Left colon (tissue), 2 donors: Measurements from ENCODE around the gene COL4A2. TPM values are rescaled to one million over a fixed set of nuclear protein-coding genes. Genes with fewer than 3 reads are reported as not detected.
"Not testable (repeated sequence)": the region's sequence is repeated elsewhere in the genome, so short reads cannot be mapped to it uniquely, and the experiment has no call there.

Experiments
- ATAC-seq: fragments of 200-7000 bp; cut with Tn5 transposase; one replicate; pipeline ENCODE4 v1.9.1; 2020; ENCODE audit warnings: mild to moderate bottlenecking, moderate library complexity
- DNase-seq, 2 donors: peaks; one replicate each; pipeline ENCODE4 v3.0.0-alpha.2; 2020
- intact Hi-C, 2 donors: fragments of 100-400 bp; cut with DNase I in 1 of 2; cut with micrococcal nuclease in 1 of 2; formaldehyde crosslinking; loops; one replicate each; pipeline versions ENCODE4 v1.11.2 to v1.14.0; 2022; cut with DNase I, micrococcal nuclease
- total RNA-seq, 2 donors: library from RNA; stranded (reverse); fragmentation: NEBNext Ultra II Directional; extraction: Animal tissue kit (Norgen Biotek cat#: 25700); gene quantifications; one replicate each; pipeline ENCODE4 v1.2.1, GENCODE V29; 2021
- donor health status: DM: no; HTN: no; CAD: no.
- donor health status: DM: yes; HTN: yes; CAD: no.

COL4A2 gene
- total RNA-seq, 2 donors from 2014 or later, result 35.3 to 79.7 TPM

DNA sequence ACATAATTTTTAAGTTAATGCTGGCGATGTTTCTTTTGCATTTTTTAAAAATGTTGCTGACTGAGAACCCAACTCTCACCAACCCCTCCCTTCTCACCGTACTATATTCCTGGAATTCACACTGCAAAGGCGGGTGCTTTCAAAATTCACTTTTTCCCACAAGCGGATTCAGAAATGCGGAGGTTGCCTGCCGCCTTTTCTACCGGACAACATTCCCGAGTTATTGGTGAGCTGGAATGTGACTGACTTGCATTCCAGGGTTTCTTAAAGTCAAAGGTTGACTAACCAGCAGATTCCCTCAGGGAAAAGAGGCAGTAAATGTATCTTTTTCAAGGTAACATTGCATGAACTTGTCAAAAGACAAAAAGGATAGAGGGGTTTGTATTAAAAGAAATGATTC is 141.1 kb downstream of the COL4A2 start:
- intact Hi-C loops, result no loop called here
- ATAC-seq (no peak), DNase-seq (no peak)

DNA sequence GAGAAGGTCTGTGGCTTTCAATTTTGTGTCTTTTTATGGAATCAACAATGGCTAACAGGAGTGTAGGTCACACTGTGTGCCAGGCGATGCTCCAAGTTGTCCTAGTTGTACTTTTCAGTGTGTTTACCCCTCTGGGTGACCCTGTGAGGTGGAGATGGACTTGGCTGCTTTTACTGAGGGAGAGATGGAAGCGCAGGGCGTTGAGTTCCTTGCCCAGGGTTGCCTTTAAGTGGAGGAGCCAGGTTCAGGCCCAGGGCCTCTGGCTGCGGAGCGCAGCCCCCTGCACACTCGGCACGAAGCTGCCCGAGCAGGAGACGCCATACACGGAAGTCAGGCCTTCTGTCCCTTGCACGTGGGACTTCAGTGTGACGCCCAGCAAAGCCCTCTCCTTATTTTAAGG is 141.6 kb downstream of the COL4A2 start:
- DNase-seq, result no peak
- intact Hi-C loops, result no loop called here
- no peak for ATAC-seq

DNA sequence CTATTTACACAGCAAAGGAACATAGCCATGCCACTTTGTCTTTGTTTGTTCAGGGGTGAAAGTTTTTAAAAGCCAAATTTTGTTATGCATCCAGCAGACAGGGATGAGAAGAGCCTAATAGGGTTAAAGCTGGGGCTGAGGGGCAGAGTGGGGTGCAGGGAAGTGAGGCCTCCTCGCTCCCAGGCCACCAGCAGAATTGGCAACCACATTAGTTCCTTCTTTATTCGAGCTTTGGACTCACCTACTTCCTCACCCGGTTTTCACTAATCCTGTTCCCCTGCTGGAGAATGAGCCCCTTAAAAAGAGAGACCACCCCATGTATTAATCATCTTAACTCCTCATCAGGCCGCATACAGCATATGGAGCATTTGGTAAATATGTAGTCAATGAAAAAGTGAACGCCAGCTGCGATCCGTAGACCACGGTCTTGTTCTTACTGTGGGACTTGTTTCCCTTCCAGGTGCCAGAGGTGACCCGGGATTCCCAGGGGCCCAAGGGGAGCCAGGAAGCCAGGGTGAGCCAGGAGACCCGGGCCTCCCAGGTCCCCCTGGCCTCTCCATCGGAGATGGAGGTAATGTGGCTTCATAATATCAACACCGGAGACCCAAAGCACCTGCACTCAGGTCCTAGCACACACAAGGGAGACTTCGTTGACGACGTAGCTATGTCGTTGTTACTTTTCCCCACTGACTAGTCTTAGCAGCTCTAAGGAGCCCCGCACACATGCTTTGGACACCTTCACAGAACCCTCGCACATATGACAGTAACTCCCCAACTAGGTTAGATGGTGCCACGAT is 142.3 kb downstream of the COL4A2 start:
- no peak for ATAC-seq
- intact Hi-C loops, result no loop called here
- DNase-seq, result no peak

DNA sequence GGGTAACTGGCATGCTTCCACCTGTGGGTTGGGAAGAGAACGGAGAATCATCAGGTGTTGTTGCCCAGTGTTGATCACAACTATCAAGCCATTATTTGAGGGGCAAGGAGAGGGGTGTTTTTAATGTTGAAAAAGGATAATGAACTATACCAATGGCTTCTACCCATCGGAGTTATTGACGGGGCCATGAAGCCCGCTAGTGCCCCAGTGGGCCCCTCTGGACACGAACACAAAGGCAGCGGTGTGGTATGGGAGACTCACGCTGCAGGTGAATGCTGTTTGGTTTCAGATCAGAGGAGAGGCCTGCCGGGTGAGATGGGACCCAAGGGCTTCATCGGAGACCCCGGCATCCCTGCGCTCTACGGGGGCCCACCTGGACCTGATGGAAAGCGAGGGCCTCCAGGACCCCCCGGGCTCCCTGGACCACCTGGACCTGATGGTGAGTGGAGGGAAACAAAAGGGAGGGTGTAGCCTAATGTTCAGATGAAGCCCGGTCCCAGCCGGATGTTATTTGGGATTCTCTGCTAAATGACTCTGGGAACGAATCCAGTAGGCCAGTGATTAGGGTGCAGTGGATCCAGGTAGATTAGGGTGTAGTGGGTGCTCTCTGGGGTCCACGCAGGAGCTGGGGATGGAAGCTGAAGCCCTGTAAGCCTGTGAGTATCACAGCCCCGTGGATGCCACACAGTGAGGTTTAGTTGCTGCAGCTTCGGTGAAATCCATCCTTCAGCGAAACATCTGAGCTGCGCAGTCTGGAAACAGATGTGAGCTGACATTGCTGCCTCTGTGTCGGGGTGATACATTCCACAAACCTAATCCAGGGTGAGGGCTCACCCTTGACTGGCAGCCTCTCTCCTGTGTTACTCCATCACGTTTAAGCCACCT is 143.2 kb downstream of the COL4A2 start:
- ATAC-seq (no peak), DNase-seq (no peak)
- intact Hi-C loops, result no loop called here

DNA sequence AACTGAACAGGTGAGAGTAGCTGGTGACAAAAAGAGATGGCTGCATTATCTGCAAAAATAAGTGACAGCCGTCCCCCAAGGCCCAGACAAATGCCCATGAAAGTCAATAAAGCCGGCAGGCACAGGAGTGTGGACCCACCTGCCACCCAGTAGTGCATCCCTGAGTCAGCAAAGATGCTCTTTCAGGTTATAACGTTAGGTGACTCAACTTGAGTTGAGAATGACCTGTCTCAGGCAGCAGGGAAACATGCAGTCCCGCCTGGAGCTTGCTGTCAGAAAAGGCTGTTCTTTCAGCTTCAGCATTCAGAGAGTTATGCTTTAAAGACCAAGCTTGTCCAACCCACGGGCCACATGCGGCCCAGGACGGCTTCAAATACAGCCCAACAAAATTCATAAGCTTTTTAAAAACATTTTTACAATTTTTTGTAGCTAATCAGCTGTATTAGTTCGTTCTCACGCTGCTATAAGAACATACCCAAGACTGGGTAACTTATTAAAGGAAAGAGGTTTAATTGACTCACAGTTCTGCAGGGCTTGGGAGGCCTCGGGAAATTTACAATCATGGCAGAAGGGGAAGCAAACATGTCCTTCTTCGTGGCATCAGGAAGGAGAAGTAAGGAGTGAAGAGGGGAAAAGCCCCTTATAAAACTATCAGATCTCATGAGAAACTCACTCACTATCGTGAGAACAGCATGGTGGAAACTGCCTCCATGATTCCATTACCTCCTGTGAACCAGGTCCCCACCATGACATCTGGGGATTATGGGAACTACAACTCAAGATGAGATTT is 144.1 kb downstream of the COL4A2 start:
- ATAC-seq (no peak), DNase-seq (no peak)
- intact Hi-C loops, result no loop called here

DNA sequence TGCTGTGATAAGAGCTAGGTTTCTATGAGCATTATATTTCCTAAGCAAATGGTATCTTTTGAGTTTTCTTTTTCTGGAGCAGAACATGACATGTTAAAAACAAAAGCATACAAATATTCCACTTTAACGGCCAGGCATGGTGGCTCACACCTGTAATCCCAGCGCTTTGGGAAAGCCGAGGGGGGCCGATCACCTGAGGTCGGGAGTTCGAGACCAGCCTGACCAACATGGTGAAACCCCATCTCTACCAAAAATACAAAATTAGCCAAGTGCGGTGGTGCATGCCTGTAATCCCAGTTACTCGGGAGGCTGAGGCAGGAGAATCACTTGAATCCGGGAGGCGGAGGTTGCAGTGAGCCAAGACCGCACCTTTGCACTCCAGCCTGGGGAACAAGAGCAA is 146.0 kb downstream of the COL4A2 start:
- ATAC-seq, intact Hi-C loops, DNase-seq: not testable (repeated sequence)

DNA sequence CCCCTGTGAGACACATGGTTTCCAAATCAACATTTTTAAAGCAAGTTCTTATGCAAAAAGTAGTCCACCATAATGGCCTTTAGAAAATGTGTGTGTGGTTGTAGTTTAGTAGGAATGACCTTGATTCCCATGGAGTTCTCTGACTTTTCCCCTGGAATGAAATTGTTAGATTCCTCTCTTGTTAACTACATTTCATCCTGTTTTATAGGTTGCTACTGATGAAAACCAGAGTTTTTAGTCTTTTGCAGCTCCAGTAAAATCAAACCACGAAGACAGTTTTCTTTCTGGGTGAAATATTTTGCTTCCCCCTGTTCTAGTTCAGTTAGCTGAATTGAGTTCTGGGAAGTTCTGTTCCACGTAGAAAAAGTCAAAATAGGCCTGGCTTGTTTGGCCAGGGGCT is 146.7 kb downstream of the COL4A2 start:
- intact Hi-C loops, result no loop called here
- DNase-seq (no peak), ATAC-seq (no peak)

DNA sequence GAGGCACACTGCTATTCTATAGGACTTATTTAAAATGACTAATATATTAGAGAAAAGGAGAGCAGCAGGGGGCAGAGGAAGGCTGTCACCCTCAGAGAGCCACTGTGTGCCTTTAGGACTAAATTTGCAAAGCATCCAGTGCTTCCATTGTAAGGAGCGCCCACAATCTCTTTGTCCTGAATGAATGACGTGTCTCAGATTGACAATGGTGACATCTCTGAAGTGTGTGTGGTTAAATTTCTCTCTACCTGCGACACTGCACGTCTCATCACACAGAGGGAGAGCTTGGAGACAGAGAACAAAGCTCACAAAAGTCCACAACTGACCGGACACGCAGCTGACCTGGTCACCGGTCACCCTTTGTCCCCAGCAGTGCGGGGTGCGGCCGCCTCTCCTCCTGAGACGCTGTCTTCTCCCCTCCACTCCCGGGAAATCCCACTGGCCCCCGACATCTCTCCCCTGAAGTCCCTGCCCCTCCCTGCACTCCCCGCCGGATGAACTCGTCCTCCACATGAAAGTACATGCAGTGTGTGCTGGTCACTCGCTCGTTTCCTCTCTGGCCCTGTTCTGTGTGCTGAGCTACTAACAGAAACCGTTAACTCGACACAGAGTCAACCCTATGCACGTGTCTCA is 147.3 kb downstream of the COL4A2 start:
- intact Hi-C loops, result no loop called here
- DNase-seq (no peak), ATAC-seq (no peak)

DNA sequence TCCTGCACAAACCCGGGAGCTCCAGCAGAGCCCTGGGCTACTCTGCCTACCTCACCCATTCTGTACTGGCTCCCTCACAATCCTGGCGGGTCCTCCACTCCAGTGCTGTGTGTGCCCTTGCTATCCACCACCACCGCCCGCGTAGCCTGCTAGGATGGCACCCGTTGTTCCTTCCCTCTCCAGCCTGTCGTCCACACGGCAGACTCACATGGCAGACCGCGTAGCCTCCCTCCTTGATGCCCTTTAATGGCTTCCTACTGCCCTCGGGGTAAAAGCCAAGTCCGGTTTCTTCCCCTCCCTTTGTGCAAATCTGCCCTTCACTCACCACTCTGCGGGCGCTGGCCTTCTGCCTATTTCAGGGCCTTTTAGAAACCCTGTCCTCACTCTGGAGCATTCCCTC is 147.9 kb downstream of the COL4A2 start:
- DNase-seq (no peak), ATAC-seq (no peak)
- intact Hi-C loops, result no loop called here

DNA sequence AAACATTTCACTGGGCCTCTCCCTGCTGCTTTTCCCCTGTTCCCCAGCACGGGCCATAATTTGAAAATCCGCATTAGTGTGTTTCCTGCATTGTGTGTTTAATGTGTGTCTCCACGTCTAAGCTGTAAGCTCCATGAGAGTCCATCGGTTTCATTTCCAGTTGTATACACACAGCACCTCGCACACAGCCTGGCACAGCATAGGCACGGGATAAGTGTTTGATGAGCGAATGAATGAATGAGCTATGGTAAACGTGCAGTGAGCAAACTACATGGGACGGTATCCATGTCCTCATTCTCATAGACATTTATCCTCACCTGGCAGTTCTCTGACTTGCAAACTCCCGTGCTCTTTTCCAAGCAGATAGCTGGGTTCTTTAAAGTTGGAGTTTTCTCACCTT is 148.4 kb downstream of the COL4A2 start:
- intact Hi-C loops, result no loop called here
- DNase-seq (no peak), ATAC-seq (peak; percentile 6)

DNA sequence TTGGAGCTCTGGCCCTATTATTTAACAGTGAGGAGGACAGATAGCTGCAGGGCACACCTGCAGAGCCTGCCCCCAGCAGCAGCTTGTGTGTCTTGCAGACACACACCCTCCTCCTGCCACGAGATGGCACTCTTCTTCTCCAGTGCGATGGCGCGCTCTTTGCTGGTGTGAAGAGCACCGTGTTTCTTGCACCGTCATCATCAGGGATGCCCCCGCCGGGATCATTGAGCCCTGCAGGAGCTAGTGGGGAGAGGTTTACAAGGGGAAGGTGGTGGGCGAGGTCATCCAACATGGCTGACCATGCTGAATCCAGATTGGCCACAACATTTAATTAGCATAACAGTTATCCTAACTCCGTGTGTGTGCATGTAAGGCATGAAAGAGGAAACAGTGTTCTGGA is 148.9 kb downstream of the COL4A2 start:
- ATAC-seq, result peak; percentile 99
- intact Hi-C loops, result no loop called here
- DNase-seq, result peak; percentile 84 to 86

DNA sequence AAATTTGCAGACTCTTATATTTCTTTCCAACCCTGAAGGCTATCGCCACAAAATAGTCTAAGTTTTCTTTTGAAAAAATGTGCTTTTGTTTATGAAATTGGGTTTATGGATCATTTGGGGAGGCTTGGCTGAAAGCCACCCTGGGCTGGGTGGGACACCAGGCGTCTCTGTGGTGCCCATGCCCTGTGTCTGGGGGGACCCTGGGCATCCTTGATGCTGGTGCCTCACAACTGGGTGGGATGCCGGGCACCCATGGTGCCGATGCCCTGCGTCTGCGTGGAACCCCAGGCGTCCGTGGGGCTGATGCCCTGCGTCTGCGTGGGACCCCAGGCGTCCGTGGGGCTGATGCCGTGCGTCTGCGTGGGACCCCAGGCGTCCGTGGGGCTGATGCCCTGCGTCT is 149.5 kb downstream of the COL4A2 start:
- intact Hi-C loops, result no loop called here
- no peak for ATAC-seq
- no peak for DNase-seq

DNA sequence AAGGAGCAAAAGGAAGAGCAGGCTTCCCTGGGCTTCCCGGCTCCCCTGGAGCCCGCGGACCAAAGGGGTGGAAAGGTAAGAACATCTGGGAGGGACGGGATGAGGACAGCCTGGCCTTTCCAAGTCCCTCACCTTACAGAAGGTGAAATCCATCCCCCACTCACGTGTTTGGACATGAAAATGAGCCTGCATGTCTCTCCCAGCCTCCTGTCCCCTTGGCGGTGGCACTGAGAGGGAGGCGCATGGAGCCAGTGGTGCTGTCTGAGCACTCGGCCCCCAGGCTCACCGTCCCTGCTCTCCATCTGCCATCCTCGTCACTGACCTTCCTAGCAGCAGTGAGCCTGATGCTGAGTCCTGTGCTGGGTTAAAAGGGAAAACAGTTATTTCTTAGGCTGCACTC is 150.3 kb downstream of the COL4A2 start:
- ATAC-seq (no peak), DNase-seq (no peak)
- intact Hi-C loops, result no loop called here

DNA sequence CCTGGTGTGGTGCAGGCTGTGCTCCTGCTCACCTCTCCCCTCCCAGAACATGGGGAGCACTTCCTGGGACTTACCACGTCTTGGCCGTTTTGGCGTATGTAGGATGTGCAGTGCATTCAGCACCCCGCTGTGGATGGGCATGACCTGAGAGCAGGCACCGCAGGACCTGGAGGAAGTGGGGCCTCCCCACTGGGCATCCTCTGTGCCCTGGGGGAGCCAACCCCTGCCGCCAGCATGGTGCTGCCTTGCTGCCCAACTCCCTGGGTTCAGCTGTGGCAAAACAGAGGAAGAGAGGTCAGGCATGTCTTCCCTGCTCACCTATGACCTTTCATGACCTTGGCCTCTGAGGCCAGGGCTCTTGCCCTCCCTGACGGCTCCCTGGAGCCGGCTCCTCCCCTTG is 150.9 kb downstream of the COL4A2 start:
- intact Hi-C loops, result no loop called here
- no peak for ATAC-seq
- no peak for DNase-seq

DNA sequence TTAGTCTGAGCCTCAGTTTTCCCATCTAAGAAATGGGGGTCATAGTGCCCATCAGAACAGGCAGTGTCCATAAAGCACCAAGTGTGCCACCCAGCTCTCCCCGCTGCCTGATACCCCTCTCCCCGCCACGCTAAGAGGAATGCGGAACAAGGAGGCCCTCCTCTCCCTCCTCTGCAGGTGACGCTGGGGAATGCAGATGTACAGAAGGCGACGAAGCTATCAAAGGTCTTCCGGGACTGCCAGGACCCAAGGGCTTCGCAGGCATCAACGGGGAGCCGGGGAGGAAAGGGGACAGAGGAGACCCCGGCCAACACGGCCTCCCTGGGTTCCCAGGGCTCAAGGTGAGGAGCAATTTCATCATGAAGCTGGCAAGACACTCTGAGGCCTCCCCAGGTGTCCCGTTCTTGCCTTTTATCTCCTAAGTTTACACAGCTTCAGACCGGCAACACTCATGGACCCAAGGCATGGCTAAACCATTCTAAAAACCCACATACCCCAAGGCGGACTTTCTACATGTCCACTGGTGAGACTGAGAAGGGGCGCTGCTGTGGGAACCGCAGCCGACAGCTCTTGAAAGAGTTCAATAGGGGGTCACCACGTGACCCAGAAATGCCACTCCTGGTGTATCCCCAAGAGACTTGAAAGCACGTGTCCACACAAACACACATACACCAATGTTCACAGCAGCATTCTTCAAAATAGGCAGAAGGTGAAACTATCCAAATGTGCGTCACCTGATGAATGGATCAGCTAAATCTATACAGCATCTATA is 151.7 kb downstream of the COL4A2 start:
- ATAC-seq (no peak), DNase-seq (no peak)
- intact Hi-C loops, result no loop called here

DNA sequence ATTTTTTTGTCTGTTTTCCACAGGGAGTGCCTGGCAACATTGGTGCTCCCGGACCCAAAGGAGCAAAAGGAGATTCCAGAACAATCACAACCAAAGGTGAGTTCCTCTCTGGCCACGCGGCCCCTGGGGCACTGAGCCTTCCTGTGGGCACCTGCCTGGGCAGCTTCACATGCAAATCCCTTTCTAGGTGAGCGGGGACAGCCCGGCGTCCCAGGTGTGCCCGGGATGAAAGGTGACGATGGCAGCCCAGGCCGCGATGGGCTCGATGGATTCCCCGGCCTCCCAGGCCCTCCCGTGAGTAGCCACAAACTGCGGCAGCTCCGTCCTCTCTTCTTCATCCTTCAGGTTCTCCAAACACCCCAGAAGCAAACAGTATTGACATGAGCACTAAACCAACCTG is 155.0 kb downstream of the COL4A2 start:
- ATAC-seq (no peak), DNase-seq (no peak)
- intact Hi-C loops, result no loop called here

DNA sequence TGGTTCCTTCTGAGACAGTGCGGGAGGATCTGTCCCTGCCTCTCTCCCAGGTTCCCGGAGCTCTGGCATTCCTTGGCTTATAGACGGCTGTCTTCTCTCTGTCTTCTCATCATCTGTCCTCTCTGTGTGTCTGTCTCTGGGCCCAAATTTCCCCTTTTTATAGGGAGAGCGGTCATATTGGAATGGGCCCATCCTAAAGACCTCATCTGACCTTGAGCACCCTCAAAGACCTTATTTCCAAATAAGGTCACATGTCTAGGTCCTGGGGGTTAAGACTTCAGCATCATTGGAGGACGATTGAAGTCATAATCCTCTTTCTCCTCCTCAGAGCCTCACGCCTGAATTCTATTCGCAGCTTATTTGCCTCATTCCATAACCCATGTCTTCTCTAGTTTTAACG is 156.1 kb downstream of the COL4A2 start:
- ATAC-seq (no peak), DNase-seq (no peak)
- intact Hi-C loops, result no loop called here

DNA sequence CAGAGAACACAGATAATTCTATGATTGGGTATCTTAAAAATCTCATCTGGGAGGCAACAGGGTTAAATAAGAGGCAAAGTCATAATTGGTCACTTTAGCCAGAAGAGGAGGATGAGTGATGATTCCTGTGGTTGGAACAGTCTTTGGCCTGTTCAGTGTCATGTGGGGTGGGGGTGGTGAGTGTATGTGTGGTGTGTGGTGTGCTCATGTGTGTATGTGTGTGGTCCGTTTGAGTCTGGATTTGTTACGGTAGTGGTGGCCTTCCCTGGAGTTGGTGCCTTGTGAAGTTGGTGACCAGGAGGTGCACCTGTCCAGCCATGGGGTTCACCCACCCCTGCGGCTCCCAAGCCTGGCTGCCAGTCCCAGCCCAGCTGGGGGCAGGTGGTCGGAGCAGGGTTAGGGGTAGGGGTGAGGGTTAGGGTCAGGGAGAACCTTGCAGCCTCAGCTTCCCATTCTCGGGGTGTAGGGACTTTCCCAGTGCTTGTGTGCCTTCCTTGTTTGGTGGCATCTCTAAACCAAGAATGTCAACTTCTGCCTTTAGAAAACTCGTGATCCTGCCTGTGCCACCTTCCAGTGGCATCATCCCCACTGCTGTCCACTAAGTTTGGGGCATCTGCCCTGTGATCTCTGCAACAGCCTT is 156.9 kb downstream of the COL4A2 start:
- intact Hi-C loops, result no loop called here

More for the DNA sequence above, 156.9 kb downstream of the COL4A2 start:
- no peak for ATAC-seq
- no peak for DNase-seq
